A673 (cell line): ENCODE data around the gene TNFRSF6B.

Experiments used
- EZH2 ChIP-seq: fragments of 200-600 bp; sonication (generic); IDR thresholded peaks from 2 replicates; pipeline ENCODE4 v1.6.1; 2017; ENCODE audit warnings: borderline replicate concordance, low read depth, mild to moderate bottlenecking, mixed read lengths, antibody characterized with exemption, low read length; ENCODE audit not compliant: poor library complexity, severe bottlenecking
- TF ChIP-seq, protein P1 (sequence below): fragments of 300-800, 200-600 bp; sonication (generic); conservative IDR thresholded peaks from 2 replicates; pipeline ENCODE4 v1.5.1; 2017; ENCODE audit warnings: low read depth, mild to moderate bottlenecking, antibody characterized with exemption, low read length, moderate library complexity, mixed read lengths

GRCh38 chr20:63679799-63680305, 16.6 kb upstream of the TNFRSF6B start:
- TF ChIP-seq, protein P1, sequence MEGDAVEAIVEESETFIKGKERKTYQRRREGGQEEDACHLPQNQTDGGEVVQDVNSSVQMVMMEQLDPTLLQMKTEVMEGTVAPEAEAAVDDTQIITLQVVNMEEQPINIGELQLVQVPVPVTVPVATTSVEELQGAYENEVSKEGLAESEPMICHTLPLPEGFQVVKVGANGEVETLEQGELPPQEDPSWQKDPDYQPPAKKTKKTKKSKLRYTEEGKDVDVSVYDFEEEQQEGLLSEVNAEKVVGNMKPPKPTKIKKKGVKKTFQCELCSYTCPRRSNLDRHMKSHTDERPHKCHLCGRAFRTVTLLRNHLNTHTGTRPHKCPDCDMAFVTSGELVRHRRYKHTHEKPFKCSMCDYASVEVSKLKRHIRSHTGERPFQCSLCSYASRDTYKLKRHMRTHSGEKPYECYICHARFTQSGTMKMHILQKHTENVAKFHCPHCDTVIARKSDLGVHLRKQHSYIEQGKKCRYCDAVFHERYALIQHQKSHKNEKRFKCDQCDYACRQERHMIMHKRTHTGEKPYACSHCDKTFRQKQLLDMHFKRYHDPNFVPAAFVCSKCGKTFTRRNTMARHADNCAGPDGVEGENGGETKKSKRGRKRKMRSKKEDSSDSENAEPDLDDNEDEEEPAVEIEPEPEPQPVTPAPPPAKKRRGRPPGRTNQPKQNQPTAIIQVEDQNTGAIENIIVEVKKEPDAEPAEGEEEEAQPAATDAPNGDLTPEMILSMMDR = no peak
- TF ChIP-seq EZH2 = no peak
